Measurements from ENCODE around the gene FRMD4B. TPM values are rescaled to one million over a fixed set of nuclear protein-coding genes. Genes with fewer than 3 reads are reported as not detected.
A peak's percentile ranks its signal among the peaks of the same experiment; 100 is the strongest.

FRMD4B gene
- polyA plus RNA-seq, 3 donors = 13.2 to 21.0 (median 19.6) TPM

GRCh38 chr3:69232482-69232881, 153.4 kb downstream of the FRMD4B start:
- H4K20me1 ChIP-seq (ENCODE audit: insufficient read depth, low read length) = no peaks in the 10 kb centered on the region
- H3K9ac ChIP-seq (ENCODE audit: insufficient read depth, low read length, poor library complexity, severe bottlenecking) = no peak overlapping the region
- peaks cover 0 to 1% (median 0%) of the 10 kb centered on the region in 7 donors for H3K9me3 Mint-ChIP-seq
- peaks cover 20 to 27% of the 10 kb centered on the region in 2 donors for H3K36me3 Mint-ChIP-seq
- H3K27ac ChIP-seq (ENCODE audit: low read depth in 1 of 2, low read length in 2 of 2) = no peak overlapping the region
- H2AFZ ChIP-seq (ENCODE audit: insufficient read depth, low read depth, low read length, poor library complexity, severe bottlenecking) = no peak overlapping the region
- no peaks in the 10 kb centered on the region for H3K27me3 Mint-ChIP-seq (ENCODE audit: low read depth in 3 of 3)
- H3K27me3 ChIP-seq (ENCODE audit: control insufficient read depth in 2 of 2, insufficient read depth in 2 of 2, low read length in 2 of 2) = no peaks in the 10 kb centered on the region
- peaks cover 5 to 14% of the 10 kb centered on the region in 2 donors for H3K36me3 ChIP-seq (replicated peaks in 1 of 2; ENCODE audit: control insufficient read depth in 1 of 2, insufficient read depth in 2 of 2, low read length in 2 of 2)
- H3K4me3 Mint-ChIP-seq = no peak overlapping the region
- WGBS (ENCODE audit: insufficient coverage) = 100% methylated on average over 1 of the region's 2 CpGs
- H3K4me3 ChIP-seq (replicated peaks in 1 of 3; ENCODE audit: low read depth in 2 of 3, low read length in 3 of 3) = no peak overlapping the region
- no peak overlapping the region for H3K27ac Mint-ChIP-seq
- H3K4me1 ChIP-seq (ENCODE audit: control insufficient read depth in 1 of 2, insufficient read depth in 2 of 2, low read length in 2 of 2) = peaks cover 8 to 9% of the 10 kb centered on the region in 2 donors
- intact Hi-C loops (cut with micrococcal nuclease) = no loop called here
- H3K4me2 ChIP-seq (replicated peaks; ENCODE audit: extremely low read depth, low read length, poor library complexity, severe bottlenecking) = no peak overlapping the region
- DNase-seq = no peak
- no peaks in the 10 kb centered on the region for H3K9me3 ChIP-seq (replicated peaks in 1 of 2; ENCODE audit: control insufficient read depth in 1 of 2, insufficient read depth in 1 of 2, low read length in 2 of 2)
- H3K79me2 ChIP-seq (ENCODE audit: insufficient read depth, low read length) = no peaks in the 10 kb centered on the region
- no peak for TF ChIP-seq CTCF (IDR thresholded peaks at IDR 0.05)
- H3K4me1 Mint-ChIP-seq = peaks cover 13% of the 10 kb centered on the region

GRCh38 chr3:69231929-69232440, 153.9 kb downstream of the FRMD4B start:
- Histone ChIP-seq H3K79me2 (ENCODE audit: insufficient read depth, low read length) (no peaks in the 10 kb centered on the region), H3K9ac (ENCODE audit: insufficient read depth, low read length, poor library complexity, severe bottlenecking) (no peak overlapping the region), H4K20me1 (ENCODE audit: insufficient read depth, low read length) (no peaks in the 10 kb centered on the region), H3K4me3 (replicated peaks in 1 of 3; ENCODE audit: low read depth in 2 of 3, low read length in 3 of 3) (no peak overlapping the region), H3K4me2 (replicated peaks; ENCODE audit: extremely low read depth, low read length, poor library complexity, severe bottlenecking) (no peak overlapping the region), H3K9me3 (replicated peaks in 1 of 2; ENCODE audit: control insufficient read depth in 1 of 2, insufficient read depth in 1 of 2, low read length in 2 of 2) (no peaks in the 10 kb centered on the region), H3K27ac (ENCODE audit: low read depth in 1 of 2, low read length in 2 of 2) (no peak overlapping the region), H3K27me3 (ENCODE audit: control insufficient read depth in 2 of 2, insufficient read depth in 2 of 2, low read length in 2 of 2) (no peaks in the 10 kb centered on the region), H2AFZ (ENCODE audit: insufficient read depth, low read depth, low read length, poor library complexity, severe bottlenecking) (no peak overlapping the region), H3K36me3 (replicated peaks in 1 of 2; ENCODE audit: control insufficient read depth in 1 of 2, insufficient read depth in 2 of 2, low read length in 2 of 2) (peaks cover 5 to 14% of the 10 kb centered on the region in 2 donors), H3K4me1 (ENCODE audit: control insufficient read depth in 1 of 2, insufficient read depth in 2 of 2, low read length in 2 of 2) (peaks cover 3 to 4% of the 10 kb centered on the region in 2 donors)
- peaks cover 20 to 32% of the 10 kb centered on the region in 2 donors for H3K36me3 Mint-ChIP-seq
- DNase-seq = no peak
- intact Hi-C loops (cut with micrococcal nuclease) = no loop called here
- no peaks in the 10 kb centered on the region for H3K27me3 Mint-ChIP-seq (ENCODE audit: low read depth in 3 of 3)
- WGBS (ENCODE audit: insufficient coverage) = 96% methylated on average over 4 of the region's 6 CpGs
- H3K4me1 Mint-ChIP-seq = peaks cover 8% of the 10 kb centered on the region
- no peak for TF ChIP-seq CTCF (IDR thresholded peaks at IDR 0.05)
- peak overlapping the region in 1 of 7 donors; percentile 32 for H3K27ac Mint-ChIP-seq
- no peak overlapping the region for H3K4me3 Mint-ChIP-seq
- peaks cover 0 to 1% (median 0%) of the 10 kb centered on the region in 7 donors for H3K9me3 Mint-ChIP-seq
